NCI-H187 (cell line): ENCODE measurements around the gene MAP3K14.
A peak's percentile ranks its signal among the peaks of the same experiment; 100 is the strongest.

Experiments used
- DNase-seq, 2 experiments: peaks; one replicate each; lab custom pipeline; 2025; lab: John Stamatoyannopoulos, UW

MAP3K14 gene

GRCh38 chr17:45282683-45283644 is 33.9 kb downstream of the MAP3K14 start:
- peak; percentile 43 to 49 for DNase-seq

- DNase-seq: no peak
These were observed 36.9 kb downstream of the MAP3K14 start for GRCh38 chr17:45279898-45280297.

- DNase-seq: no peak
These were observed 38.8 kb downstream of the MAP3K14 start for GRCh38 chr17:45277992-45278391.

- DNase-seq: peak; percentile 75 to 79
These were observed 39.5 kb downstream of the MAP3K14 start for GRCh38 chr17:45277216-45277849.

GRCh38 chr17:45276031-45276430 is 40.8 kb downstream of the MAP3K14 start:
- DNase-seq: no peak

- no peak for DNase-seq
These were observed 42.8 kb downstream of the MAP3K14 start for GRCh38 chr17:45274033-45274432.

- no peak for DNase-seq
These were observed 43.3 kb downstream of the MAP3K14 start for GRCh38 chr17:45273551-45273957.

- DNase-seq: no peak
These were observed 45.2 kb downstream of the MAP3K14 start for GRCh38 chr17:45271603-45272002.

GRCh38 chr17:45270828-45271418 is 45.9 kb downstream of the MAP3K14 start:
- DNase-seq: no peak

GRCh38 chr17:45269912-45270311 is 46.9 kb downstream of the MAP3K14 start:
- no peak for DNase-seq

GRCh38 chr17:45267436-45268055 is 49.3 kb downstream of the MAP3K14 start:
- no peak for DNase-seq

GRCh38 chr17:45266372-45266926 is 50.4 kb downstream of the MAP3K14 start:
- DNase-seq: no peak

GRCh38 chr17:45265821-45266220 is 51.0 kb downstream of the MAP3K14 start:
- no peak for DNase-seq

- no peak for DNase-seq
These were observed 51.8 kb downstream of the MAP3K14 start for GRCh38 chr17:45264988-45265387.

- DNase-seq: no peak
These were observed 52.4 kb downstream of the MAP3K14 start for GRCh38 chr17:45264430-45264829.

GRCh38 chr17:45263477-45263860 is 53.4 kb downstream of the MAP3K14 start:
- no peak for DNase-seq

GRCh38 chr17:45262516-45263476 is 54.0 kb downstream of the MAP3K14 start:
- DNase-seq: no peak

- no peak for DNase-seq
These were observed 55.0 kb downstream of the MAP3K14 start, which contains the start of gene SPATA32 for GRCh38 chr17:45261577-45262515. TSS of gene SPATA32 (minus strand) at chr17:45262094. CDS start at chr17:45262016, 78 bp downstream.

- no peak for DNase-seq
These were observed 56.5 kb downstream of the MAP3K14 start for GRCh38 chr17:45260204-45260783.
